Bone marrow (tissue), 2 donors: ENCODE data around the gene RAPGEF4.

Experiments
- DNase-seq, 2 donors: peaks; one replicate each; lab custom pipeline; 2025; lab: John Stamatoyannopoulos, UW

RAPGEF4 gene

DNA sequence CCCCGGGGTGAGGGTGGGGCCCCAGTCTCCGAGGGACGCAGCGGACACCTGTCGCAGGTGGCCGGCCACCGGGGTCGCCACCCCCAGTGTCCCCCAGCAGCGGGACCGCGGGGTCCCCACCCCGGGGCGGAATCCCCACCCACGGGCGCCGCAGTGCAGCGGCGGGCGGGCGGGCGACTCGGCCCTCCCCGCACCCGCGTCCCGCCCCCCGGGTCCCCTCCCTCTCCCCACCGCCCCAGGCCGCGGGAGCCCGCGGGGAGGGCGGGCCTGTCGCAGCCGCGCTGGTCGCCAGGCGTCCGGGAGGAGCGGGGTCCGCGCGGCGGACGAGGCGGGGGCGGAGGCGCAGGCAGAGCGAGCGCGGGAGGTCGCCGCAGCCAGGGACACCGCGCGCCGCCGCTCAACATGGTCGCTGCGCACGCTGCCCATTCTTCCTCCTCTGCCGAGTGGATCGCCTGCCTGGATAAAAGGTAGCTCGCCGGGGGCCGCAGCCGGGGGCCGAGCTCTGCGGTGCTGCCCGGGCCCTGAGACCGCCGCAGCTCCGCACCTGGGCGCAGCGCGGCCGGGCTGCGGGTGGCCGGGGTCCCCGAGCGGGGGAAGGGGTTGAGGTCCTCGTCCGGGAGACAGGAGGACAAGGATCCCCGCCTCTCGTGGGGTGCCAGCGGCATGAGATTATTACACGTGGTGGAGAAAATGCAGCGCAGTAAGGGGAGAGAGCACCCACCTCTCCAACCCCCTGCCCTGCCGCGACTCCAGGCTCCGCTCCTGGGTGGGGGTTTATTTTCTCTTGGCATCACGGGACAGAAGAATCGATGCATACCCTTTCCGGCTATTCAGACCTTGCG is at the start of gene RAPGEF4:
Gene RAPGEF4, plus strand, starts transcription at position 264 of the 842 bp plus-strand sequence. Its CDS starts 139 bp downstream, at position 403.
- no peak for DNase-seq

DNA sequence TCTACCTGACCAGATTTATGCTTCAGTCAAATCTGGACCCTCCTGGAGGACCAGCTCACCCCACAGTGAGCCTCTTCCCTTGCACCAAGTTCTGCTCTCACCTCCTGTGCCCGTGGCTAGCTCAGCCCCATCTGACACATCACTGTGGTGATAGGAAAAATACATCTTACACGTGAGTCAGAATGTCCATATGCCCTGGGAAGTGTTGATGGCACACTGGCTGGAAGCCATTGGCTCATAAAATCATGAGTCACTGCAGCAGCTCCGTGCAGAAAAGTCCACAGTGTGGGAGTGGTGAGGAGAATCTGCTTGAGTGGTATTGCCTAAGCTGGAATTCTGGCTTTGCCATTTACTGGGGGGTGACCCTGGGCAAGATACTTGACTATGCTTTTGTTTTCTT is 42.6 kb upstream of the RAPGEF4 start:
- peak; percentile 11 to 70 for DNase-seq

DNA sequence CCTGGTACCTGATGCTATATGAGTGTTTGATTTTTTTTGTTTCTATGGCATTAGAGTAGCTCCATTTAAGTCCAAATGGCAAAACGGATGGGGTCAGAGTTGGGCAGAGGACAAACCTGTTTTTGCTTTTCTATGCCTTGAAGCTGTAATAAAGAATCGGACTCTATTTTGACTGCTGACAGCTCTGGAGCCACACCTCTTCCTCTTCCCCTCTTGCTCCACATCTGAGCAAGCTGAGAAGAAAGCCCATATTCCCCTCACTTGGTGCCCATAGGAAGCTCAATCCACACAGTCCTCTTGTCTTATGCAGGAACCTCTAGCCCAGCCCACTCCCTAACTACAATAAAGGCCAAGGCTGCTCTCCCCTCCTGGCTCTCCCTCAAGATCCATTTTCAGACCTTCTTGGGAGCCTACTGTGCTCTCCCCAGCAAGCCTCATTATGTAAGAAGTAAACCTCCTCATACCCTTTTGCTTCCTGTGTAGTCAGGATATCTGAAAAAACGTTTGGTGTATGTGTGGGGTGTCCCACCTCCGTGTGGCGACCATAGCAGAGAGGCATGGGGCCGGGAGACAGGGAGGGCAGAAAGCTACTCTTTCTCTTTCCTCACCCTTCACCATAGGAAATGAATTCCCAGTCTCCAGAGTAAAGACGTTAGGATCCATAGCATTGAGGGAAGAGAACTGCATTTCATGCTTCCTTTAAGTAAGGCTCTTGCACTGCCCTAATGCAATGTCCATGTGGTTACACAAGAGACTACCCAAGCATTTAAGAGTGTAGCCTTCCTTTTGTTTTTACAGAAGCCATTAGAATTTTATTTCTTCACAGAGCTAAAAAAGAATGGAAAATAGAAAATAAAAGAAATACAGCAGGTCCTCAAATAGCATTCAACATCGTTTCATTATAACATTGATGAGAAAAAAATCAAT is 41.9 kb upstream of the RAPGEF4 start:
- peak in 1 of 2 donors; percentile 6 for DNase-seq

DNA sequence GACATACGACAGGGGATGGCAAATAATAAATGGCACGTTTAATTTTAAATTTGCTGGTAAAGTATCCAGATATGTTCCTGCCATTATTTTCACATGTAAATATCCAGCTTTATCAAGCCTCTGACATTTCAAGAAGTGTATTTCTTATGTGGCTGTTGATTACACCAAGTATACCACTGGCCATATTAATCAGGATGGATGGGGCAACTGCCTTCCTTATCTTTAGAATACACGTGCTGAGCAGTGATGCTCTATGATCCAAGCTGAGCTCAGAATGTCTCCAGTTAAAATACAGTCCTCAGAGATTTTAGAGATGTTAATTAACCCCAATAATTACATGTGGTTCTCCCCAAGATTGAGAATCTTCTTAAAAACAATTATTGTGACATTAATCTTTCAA is 38.3 kb upstream of the RAPGEF4 start:
- DNase-seq = no peak

DNA sequence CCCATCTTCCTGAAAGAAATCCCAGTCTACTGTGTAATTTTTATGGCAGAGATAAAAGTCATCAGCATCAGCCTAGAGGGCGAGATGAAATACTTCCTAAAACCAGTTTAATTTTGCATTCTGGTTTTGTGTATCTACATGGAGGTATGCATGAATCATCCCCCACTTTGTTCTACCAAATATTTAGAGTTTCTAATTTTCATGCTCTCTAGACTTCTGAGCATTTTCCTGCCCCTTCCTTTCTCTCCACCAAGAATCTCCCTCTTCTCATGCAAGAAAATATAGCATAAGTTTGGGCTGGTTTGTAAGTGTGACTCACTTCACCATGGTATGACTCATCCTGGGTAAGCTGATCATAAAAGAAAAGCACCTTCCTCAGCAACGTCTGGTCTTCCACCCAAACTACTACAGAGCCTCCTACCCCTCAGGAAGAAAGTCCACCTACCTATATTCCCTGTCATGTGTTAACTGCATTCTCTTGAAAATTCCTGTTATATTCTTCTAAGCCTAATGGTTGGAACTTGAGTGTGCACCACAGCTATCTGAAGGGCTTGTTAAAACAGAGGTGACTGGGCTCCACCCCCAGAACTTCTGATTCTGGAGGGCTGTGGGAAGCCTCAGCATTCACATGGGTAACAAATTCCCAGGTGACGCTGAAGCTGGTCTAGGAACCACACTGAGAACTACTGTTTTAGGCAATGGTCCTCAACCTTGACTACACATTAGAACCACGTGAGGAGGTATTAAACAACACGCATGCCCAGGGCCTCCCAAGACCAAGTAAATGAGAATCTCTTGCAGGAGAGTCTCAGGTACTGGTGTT is 37.4 kb upstream of the RAPGEF4 start:
- peak in 1 of 2 donors; percentile 85 for DNase-seq

DNA sequence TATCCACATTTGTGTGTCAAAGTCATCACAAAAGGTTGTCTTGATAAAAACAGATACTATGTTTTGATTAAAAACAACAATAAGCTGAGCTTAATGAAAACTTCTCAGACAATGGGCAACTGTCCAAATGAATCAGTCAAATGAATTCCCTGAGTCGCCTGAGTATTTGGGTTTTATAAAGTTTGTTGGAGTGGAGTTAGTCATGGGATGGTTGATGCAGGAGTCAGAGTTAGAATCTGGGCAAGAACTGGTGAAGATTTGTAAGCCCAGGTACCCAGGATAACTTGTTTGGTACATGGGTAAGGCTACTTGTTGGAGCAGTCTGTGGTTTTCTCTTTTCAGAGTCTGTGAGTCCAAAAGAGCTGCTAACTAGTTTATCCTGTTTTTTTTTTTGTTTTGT is 34.4 kb upstream of the RAPGEF4 start:
- DNase-seq = no peak

DNA sequence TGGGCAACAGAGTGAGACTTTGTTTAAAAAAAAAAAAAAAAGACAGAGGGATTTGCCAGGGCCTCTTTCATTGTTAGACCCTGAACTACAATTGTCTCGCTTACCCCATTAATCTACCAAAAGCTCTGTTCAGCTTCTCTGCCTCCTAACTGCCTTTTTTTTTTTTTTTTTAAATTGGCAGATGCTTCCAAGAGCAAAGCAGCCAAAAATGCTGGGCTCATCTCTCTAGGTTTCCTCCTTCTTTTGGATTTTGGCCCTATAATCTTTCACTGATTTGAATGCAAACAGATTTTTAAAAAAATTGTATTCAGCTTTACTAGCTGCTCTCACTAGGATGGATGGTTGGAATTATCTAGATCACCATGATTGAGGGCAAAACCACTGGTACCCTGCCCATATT is 33.2 kb upstream of the RAPGEF4 start:
- DNase-seq = no peak

DNA sequence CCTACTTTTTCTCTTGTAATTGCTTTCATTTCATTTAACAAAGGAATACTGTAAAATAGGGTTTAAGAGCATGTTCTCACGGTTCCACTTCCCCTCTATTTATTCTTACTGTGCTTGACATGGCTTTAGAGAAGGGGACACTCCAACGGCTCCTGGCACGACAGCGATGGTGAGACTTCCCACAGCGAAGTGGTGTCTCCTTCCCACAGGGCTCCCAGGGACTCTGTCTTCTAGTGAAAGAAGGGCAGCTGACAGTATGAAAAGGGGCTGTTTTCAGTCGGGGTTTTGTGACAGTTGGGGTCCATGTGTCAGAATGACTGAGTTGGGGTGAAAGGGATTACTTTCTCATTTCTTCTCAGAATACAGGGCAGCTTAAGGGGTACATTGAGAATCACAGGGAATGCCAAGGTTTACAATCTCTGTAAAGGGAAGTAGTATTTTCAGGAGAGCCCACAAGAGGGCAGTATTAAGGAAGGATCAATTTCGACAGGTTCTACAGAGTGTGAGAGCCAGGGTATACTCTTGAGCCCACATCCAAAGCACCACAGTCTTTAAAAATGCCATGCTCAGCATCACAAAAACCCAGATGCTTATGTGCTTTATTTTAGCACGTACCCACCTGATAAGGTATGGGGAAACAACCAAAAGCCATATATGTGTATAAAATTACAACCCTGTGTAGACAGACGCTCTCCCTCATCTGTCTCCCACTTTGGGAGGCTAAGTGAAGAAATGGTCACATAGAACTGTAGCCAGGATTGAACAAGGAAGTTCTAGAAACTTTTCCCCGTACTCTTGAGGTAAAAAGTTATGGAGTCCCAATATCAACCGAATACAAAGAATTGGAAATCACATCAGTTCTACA is 31.3 kb upstream of the RAPGEF4 start:
- peak in 1 of 2 donors; percentile 5 for DNase-seq

DNA sequence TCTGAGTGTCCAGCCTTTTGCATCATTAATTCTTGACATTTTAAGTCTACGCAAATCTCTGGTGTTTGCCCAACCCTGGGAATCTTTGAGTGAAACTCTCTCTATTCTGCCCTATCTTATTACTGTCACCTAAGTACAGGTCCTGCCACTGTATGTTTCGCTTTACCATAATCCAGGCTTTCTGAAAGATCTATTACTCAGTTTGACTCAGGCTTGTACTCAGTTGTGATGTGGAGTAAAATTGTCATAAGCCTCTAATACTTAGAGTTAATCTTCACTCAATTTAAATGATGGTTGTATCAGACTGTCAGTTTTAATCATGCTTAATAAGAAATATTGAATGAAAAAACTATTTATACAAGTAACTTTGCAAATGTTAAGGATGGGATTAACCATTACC is 30.3 kb upstream of the RAPGEF4 start:
- DNase-seq = no peak

DNA sequence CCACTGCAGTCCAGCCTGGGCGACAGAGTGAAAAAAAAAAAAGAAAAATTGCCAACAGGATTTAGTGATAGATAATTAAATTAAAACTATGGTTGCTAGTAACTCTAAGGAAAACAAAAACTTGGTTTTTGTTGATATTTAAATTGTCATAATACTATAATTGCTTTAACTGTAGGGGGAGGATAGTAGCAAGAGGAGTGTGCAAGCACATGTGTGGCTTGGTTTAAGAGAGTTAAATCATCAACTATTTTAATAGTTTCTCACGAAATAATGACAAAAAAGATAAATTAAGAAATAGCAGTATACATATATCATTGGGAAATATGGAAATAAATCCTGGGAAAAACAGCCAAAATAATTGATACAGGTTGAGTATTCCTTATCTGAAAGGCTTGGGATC is 27.4 kb upstream of the RAPGEF4 start:
- no peak for DNase-seq

DNA sequence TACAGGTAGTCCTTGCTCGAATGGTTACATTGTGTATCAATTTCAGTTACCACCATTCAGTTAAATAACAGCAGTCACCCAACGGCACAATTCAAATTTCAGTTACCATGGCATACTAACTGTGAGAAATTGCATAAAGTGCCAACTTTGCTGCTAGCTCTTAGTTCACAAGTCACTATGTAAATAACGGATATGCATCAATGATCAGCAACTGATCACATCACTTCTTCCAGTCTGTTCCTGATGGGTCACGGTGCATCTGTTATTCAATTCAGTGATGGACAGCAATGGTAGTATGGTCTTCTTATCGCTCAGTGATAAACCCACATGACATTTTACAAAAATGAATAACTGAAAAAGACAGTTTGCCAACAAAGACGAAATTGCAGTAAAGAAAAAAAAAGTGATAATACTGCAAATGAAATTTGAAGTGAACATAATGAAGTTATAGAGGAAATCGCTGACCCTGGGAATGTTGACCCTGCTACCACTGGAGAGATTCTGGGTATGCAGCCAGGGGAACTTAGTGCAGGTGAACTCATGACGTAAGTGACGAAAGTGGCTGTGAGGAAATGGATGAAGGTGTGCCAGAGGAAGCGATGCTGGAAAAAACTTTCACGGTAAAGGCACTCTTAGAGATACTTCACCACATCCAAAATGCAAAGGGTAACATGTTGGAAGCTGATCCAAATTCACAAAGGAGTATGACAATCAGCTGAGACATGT is 25.9 kb upstream of the RAPGEF4 start:
- DNase-seq = no peak

DNA sequence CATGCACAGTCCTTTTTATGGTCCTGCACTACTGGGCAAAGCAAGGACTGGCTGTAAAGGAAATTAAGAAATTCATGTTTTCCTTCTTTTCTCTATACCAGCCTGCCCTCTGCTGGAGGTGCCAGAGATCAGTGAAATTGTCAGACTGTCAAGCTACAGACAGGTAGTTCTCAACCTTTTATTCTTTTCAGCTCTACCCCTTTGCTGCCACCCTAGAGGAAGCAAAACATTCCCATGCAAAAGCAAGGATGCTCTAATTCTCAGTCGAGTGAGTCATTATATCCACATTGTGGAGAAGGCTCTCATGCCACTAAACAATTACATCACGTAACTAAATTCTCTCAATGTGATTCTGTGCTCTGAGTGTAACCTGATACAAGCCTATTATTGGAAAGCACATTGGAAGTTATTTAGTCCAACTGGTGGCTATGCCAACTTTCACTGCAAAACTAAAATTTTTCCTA is 25.0 kb upstream of the RAPGEF4 start:
- DNase-seq = peak in 1 of 2 donors; percentile 20

DNA sequence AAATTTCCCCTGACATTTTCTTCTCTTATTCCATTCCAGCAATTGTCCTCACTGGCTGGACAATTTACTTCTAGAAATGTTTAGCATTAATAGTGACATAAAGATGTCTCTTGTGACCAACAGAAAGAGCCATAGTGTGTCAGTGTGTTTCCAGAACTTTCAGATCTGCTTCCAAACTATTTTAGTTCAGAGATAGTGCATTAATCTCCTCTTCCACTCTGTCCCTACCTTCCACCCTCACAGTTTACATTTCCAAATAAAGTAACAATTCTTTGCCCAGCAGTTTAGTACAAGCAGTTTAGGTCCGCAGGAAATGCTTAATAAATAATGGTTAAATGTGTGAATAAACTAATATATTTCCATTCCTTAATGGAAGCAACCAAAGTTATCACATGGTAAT is 24.5 kb upstream of the RAPGEF4 start:
- no peak for DNase-seq

DNA sequence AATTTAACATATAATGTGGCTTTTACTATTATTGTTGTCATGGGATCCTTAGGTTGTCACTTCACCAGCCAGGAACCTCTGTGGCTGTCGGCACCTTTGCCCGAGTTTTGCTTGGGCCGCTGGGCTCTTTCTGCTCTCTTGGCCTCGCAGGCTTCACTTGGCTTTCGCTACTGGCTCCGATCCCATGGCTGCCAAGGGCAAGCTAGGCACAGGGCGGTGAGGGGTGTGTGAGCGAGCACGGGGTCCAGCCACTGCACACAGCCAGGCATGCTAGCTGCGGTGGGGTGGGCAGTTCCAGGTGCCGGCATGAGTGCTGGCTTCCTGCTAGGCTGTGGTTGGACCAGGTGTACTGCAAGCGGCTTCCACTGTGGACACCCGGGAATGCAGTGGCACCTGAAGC is 23.4 kb upstream of the RAPGEF4 start:
- no peak for DNase-seq

DNA sequence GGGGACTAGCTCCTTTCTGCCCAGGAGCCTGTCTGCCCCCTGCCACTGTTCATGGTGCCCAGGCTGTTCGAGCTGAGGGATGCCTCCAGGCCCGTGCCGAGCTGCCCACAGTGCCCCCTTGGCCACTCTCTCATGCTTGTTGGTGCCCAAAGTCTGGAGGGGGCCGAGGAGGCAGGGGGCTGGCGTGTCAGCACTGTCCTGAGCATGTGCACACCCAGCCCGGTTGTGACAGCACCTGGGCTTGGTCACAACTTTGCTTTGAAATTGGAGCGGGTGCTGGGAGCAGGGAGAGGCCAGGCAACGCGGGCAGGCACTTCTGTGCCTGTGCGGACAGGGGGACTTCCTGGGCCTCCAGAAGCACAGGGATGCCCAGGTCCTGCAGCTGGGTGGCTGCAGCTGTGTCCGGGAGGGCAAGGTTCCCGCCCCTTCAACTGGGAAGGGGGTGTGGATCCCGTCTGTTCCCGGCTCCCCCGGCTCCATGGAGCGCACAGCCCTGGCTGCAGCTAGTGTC is 22.2 kb upstream of the RAPGEF4 start:
- DNase-seq = no peak

DNA sequence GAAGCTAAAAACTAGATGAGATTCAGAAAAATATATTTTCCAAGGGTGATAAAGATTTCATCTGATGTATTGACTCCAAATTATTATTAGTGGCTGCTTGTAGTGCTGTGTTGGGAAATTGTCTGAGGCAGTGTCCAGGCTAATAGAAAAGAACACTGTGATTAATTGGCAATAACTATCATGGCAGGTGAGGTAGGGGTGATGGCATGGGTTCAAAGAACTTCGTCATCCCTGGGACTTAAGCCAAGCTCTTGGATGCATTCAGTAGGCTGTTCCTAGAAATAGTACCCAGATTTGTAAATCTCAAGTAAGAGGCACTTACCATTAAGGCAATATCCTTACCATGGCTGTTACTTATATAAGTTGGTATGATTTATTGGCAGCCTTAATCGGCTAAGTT is 13.2 kb upstream of the RAPGEF4 start:
- DNase-seq = no peak

DNA sequence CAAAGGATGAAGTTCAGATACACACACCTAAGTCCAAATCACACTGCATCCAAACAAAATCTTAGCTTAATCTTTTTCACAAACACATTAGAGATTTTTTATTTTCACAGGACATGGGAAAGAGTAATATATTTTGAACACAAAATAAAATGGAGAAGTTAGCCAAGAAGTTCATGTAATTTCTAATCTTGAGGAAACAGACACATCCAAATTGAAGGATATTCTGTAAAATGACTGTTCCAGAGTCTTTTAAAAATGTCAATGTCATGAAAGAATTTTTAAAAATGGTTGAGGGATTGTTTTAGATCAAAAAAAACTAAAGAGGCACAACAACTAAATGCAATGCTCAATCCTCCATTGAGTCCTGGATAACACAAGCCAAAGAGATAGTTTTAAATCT is 12.4 kb upstream of the RAPGEF4 start:
- no peak for DNase-seq

DNA sequence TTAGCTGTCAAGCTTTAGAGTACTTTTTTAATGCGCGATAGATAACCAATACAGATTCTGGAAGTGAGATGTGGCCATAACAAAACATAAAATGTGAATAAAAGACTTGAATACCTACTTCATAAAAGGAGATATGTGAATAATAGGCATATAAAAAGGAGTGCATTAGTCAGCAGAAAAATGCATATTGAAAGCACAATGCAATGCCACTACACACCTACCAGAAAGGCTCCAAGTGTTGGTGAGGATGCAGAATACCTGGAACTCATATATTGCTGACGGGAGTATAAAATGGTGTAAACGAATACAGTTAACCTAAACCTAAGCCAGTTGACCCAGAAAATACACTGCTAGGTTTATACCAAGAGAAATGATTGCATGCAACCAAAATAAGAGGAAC is 10.9 kb upstream of the RAPGEF4 start:
- DNase-seq = no peak

DNA sequence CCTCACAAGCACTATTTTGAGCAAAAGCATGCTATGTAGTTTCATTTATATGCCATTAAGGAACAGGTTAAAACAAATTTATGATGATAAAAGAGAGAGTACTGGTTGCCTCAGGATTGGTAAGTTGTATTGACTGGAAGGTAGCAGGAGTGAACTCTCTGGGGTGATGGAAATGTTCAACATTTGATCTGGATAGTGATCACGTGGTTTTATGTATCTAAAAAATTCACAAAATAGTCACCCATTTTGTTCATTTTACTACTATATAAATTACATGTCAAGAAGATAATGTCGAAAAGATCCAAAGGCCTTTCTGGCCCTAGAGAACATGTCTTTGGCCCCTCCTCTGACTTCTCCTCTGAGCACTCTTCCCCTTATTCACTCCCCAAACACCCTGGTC is 10.4 kb upstream of the RAPGEF4 start:
- DNase-seq = no peak

DNA sequence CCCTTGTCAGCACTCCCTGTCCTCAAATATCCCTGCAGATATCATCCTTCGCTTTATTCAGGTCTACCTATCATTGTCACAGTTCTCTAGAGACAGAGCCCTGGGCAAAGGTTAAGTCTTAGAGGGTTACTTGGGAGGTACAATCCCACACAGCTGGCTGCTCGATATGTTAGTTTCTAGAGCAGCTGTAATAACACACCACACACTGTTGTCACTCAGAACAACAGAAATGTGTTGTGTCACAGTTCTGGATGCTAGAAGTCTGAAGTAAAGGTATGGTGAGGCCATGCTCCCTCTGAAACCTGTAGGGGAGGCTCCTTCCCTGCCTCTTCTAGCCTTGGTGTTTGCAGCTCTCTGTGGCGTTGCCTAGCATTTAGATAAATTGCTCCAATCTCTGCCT is 9.9 kb upstream of the RAPGEF4 start:
- DNase-seq = no peak
